ENCODE data around the gene SAPCD1. TPM values are rescaled to one million over a fixed set of nuclear protein-coding genes. Genes with fewer than 3 reads are reported as not detected.

The SAPCD1 gene
- polyA plus RNA-seq, 3 donors = 0.51 to 1.4 TPM; not detected in 1

- 67 to 74% (median 71%) methylated on average over 40 to 41 of the region's 41 CpGs for WGBS, 3 donors
- H3K27ac ChIP-seq (ENCODE audit: low read depth, low read length) = peak overlapping the region; percentile 17
Measured at GRCh38 chr6:31727717-31728671, 34.5 kb upstream of the SAPCD1 start.

- 17 to 19% (median 17%) methylated on average over 36 of the region's 36 CpGs for WGBS, 3 donors
- H3K27ac ChIP-seq (ENCODE audit: low read depth, low read length) = peak within 1 kb of the TSS; percentile 17
Measured at GRCh38 chr6:31728767-31729514, 33.5 kb upstream of the SAPCD1 start, which contains the start of gene DDAH2. Gene DDAH2, minus strand, starts transcription at chr6:31729299. Its CDS starts 138 bp downstream, at chr6:31729161.

- WGBS, 3 donors = 0 to 1% (median 1%) methylated on average over 28 to 29 of the region's 29 CpGs
- H3K27ac ChIP-seq (ENCODE audit: low read depth, low read length) = no peak overlapping the region
Measured at GRCh38 chr6:31729515-31729978, 32.9 kb upstream of the SAPCD1 start.

GRCh38 chr6:31729979-31730630, 32.4 kb upstream of the SAPCD1 start:
- WGBS, 3 donors = 2 to 10% (median 3%) methylated on average over 46 of the region's 46 CpGs
- no peak overlapping the region for H3K27ac ChIP-seq (ENCODE audit: low read depth, low read length)

- WGBS, 3 donors = 83 to 92% (median 86%) methylated on average over 11 of the region's 11 CpGs
- no peak overlapping the region for H3K27ac ChIP-seq (ENCODE audit: low read depth, low read length)
Measured at GRCh38 chr6:31730631-31731086, 31.8 kb upstream of the SAPCD1 start.

GRCh38 chr6:31732029-31732428, 30.4 kb upstream of the SAPCD1 start:
- WGBS, 3 donors = 63 to 71% (median 66%) methylated on average over 3 of the region's 3 CpGs
- no peak overlapping the region for H3K27ac ChIP-seq (ENCODE audit: low read depth, low read length)

GRCh38 chr6:31733734-31734133, 28.7 kb upstream of the SAPCD1 start:
- H3K27ac ChIP-seq (ENCODE audit: low read depth, low read length) = peak overlapping the region; percentile 44
- 82 to 88% (median 84%) methylated on average over 4 of the region's 4 CpGs for WGBS, 3 donors

- WGBS, 3 donors = 7 to 94% (median 8%) methylated on average over 2 of the region's 2 CpGs
- peak overlapping the region; percentile 44 for H3K27ac ChIP-seq (ENCODE audit: low read depth, low read length)
Measured at GRCh38 chr6:31734247-31734820, 28.1 kb upstream of the SAPCD1 start.

- peak overlapping the region; percentile 5 for H3K27ac ChIP-seq (ENCODE audit: low read depth, low read length)
- WGBS, 3 donors = 0 to 29% (median 1%) methylated on average over 17 to 18 of the region's 18 CpGs
Measured at GRCh38 chr6:31734821-31735406, 27.5 kb upstream of the SAPCD1 start.

- 0 to 1% (median 0%) methylated on average over 23 to 24 of the region's 24 CpGs for WGBS, 3 donors
- peak within 1 kb of the TSS; percentile 79 for H3K27ac ChIP-seq (ENCODE audit: low read depth, low read length)
Measured at GRCh38 chr6:31736021-31736767, 26.3 kb upstream of the SAPCD1 start, which contains the start of gene CLIC1. Gene CLIC1, minus strand, starts transcription at chr6:31736530. Its CDS starts 230 bp downstream, at chr6:31736300.

- H3K27ac ChIP-seq (ENCODE audit: low read depth, low read length) = peak overlapping the region; percentile 79
- WGBS, 3 donors = 19 to 40% (median 21%) methylated on average over 10 of the region's 10 CpGs
Measured at GRCh38 chr6:31736768-31737314, 25.6 kb upstream of the SAPCD1 start.

GRCh38 chr6:31737315-31737990, 25.0 kb upstream of the SAPCD1 start:
- 21 to 49% (median 23%) methylated on average over 6 to 7 of the region's 7 CpGs for WGBS, 3 donors
- H3K27ac ChIP-seq (ENCODE audit: low read depth, low read length) = peak overlapping the region; percentile 68

- 5 to 8% (median 8%) methylated on average over 6 of the region's 6 CpGs for WGBS, 3 donors
- H3K27ac ChIP-seq (ENCODE audit: low read depth, low read length) = peak overlapping the region; percentile 68
Measured at GRCh38 chr6:31737991-31738979, 24.2 kb upstream of the SAPCD1 start.

GRCh38 chr6:31739639-31740396, 22.6 kb upstream of the SAPCD1 start, which contains the start of gene MSH5:
Gene MSH5, plus strand, starts transcription at chr6:31740005. Its CDS starts 462 bp downstream, at chr6:31740467.
- no peak within 1 kb of the TSS for H3K27ac ChIP-seq (ENCODE audit: low read depth, low read length)
- 0% methylated on average over 56 to 58 of the region's 58 CpGs for WGBS, 3 donors

Measured in adipose tissue (tissue), 3 donors.